OCI-LY3 (cell line): Measurements from ENCODE around the gene TSPAN9.

ENCODE experiments used
- H2AFZ ChIP-seq: fragments of 200-600, 300-600 bp; shearing (Covaris generic); 2 replicates; pipeline ENCODE4 v1.6.0; 2014; ENCODE audit warnings: antibody characterized with exemption, low read depth, low read length
- H3K27ac ChIP-seq: fragments of 200-600, 300-600 bp; sonication (generic); 2 replicates; pipeline ENCODE4 v1.5.1; 2014; ENCODE audit warnings: mild to moderate bottlenecking, low read length, moderate library complexity, mixed read lengths
- H3K27me3 ChIP-seq: fragments of 200-600, 300-600 bp; sonication (generic); 2 replicates; pipeline ENCODE4 v1.6.1; 2014; ENCODE audit warnings: low read depth, low read length, mixed read lengths
- H3K36me3 ChIP-seq: fragments of 200-600, 300-600 bp; sonication (generic); replicated peaks from 2 replicates; pipeline ENCODE3; 2014; ENCODE audit warnings: low read depth, low read length, mixed read lengths
- H3K4me1 ChIP-seq: fragments of 300-600, 200-600 bp; sonication (generic); 2 replicates; pipeline ENCODE4 v1.6.1; 2014; ENCODE audit warnings: low read length, mixed read lengths
- H3K4me2 ChIP-seq: fragments of 200-600, 300-600 bp; sonication (generic); 2 replicates; pipeline ENCODE4 v1.6.1; 2014; ENCODE audit warnings: low read length, mixed read lengths
- H3K4me3 ChIP-seq: fragments of 300-600, 200-600 bp; sonication (generic); 2 replicates; pipeline ENCODE4 v1.5.1; 2014; ENCODE audit warnings: antibody characterized with exemption, mild to moderate bottlenecking, low read length, moderate library complexity
- H3K79me2 ChIP-seq: fragments of 300-600, 200-600 bp; shearing (Covaris generic); 2 replicates; pipeline ENCODE4 v1.6.1; 2014; ENCODE audit warnings: mild to moderate bottlenecking, low read length, mixed read lengths
- H3K9ac ChIP-seq: fragments of 300-600, 200-600 bp; shearing (Covaris generic); 2 replicates; pipeline ENCODE4 v1.6.0; 2014; ENCODE audit warnings: mild to moderate bottlenecking, low read length, moderate library complexity
- H3K9me3 ChIP-seq: fragments of 200-600, 300-600 bp; shearing (Covaris generic); 2 replicates; pipeline ENCODE4 v1.6.1; 2014; ENCODE audit warnings: low read length, mixed read lengths; ENCODE audit not compliant: insufficient read depth
- H4K20me1 ChIP-seq: fragments of 200-600, 300-600 bp; sonication (generic); 2 replicates; pipeline ENCODE4 v1.6.1; 2016; ENCODE audit warnings: low read length, mixed read lengths; ENCODE audit not compliant: insufficient read depth
- EZH2phosphoT487 ChIP-seq: fragments of 200-600 bp; shearing (Covaris generic); IDR thresholded peaks from 2 replicates; pipeline ENCODE4 v1.6.1; 2018; ENCODE audit warnings: antibody characterized with exemption, mixed run types, low read depth
- TF ChIP-seq, protein P1 (sequence below): fragments of 200-600, 300-600 bp; sonication (generic); IDR thresholded peaks from 2 replicates; pipeline ENCODE4 v1.5.1; 2014; ENCODE audit warnings: antibody characterized with exemption, low read length, low read depth

The TSPAN9 gene

DNA sequence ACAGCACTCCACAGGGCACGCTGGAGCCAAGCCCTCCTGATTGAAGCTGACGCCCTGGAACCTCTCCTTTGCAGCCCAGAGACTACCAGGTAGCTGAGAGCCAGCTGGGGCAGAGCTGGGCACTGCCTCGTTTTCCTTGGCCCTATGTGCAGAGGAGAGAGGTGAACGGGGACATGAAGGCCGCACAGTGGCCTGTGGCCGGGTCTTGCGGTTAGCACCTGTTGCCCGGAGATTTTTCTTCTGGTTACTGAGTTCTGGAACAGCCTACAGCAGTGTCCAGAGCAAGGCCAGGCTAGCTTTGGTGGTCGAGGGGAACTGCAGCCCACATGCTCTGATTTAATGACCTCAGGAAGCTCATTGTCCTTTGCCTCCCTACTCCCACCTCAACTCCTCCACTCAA, 212.5 kb downstream of the TSPAN9 start:
- Histone ChIP-seq H3K27ac (no peak overlapping the region), H3K27me3 (peaks cover 56% of the 10 kb centered on the region), H3K4me1 (no peaks in the 10 kb centered on the region), H3K9ac (no peak overlapping the region), H3K4me2 (no peak overlapping the region), H3K36me3 (no peaks in the 10 kb centered on the region), H3K4me3 (no peak overlapping the region), H2AFZ (no peak overlapping the region), H3K9me3 (no peaks in the 10 kb centered on the region), H4K20me1 (no peaks in the 10 kb centered on the region), H3K79me2 (no peaks in the 10 kb centered on the region)
- TF ChIP-seq, protein P1, sequence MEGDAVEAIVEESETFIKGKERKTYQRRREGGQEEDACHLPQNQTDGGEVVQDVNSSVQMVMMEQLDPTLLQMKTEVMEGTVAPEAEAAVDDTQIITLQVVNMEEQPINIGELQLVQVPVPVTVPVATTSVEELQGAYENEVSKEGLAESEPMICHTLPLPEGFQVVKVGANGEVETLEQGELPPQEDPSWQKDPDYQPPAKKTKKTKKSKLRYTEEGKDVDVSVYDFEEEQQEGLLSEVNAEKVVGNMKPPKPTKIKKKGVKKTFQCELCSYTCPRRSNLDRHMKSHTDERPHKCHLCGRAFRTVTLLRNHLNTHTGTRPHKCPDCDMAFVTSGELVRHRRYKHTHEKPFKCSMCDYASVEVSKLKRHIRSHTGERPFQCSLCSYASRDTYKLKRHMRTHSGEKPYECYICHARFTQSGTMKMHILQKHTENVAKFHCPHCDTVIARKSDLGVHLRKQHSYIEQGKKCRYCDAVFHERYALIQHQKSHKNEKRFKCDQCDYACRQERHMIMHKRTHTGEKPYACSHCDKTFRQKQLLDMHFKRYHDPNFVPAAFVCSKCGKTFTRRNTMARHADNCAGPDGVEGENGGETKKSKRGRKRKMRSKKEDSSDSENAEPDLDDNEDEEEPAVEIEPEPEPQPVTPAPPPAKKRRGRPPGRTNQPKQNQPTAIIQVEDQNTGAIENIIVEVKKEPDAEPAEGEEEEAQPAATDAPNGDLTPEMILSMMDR, result no peak

DNA sequence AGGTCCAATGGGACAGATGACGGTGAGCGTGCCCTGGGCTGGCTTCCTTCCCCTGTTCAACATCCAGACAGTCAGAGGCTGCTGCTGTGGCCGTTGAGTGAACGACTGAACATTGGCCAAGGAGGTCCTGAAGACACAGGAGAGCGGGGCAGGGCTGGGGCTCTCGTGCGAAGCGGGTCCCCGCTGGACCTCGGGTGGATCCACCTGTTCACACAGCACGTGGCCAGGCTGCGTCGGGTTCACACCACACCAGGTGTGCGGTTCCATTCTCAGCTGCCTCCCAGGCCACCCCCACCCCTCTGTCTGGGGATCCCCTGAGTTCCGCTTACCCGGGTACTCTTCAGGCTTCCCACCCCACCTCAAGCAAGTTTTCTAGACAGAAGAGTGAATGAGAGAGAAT, 214.8 kb downstream of the TSPAN9 start:
- H3K4me2 ChIP-seq, result no peak overlapping the region
- H3K9me3 ChIP-seq, result no peaks in the 10 kb centered on the region
- TF ChIP-seq, protein P1, result no peak
- TF ChIP-seq EZH2phosphoT487, result no peak
- H3K27ac ChIP-seq, result no peak overlapping the region
- peaks cover 55% of the 10 kb centered on the region for H3K27me3 ChIP-seq
- no peaks in the 10 kb centered on the region for H3K36me3 ChIP-seq
- H3K9ac ChIP-seq, result no peak overlapping the region
- no peaks in the 10 kb centered on the region for H3K79me2 ChIP-seq
- no peaks in the 10 kb centered on the region for H4K20me1 ChIP-seq
- no peak overlapping the region for H2AFZ ChIP-seq
- no peaks in the 10 kb centered on the region for H3K4me1 ChIP-seq
- no peak overlapping the region for H3K4me3 ChIP-seq

DNA sequence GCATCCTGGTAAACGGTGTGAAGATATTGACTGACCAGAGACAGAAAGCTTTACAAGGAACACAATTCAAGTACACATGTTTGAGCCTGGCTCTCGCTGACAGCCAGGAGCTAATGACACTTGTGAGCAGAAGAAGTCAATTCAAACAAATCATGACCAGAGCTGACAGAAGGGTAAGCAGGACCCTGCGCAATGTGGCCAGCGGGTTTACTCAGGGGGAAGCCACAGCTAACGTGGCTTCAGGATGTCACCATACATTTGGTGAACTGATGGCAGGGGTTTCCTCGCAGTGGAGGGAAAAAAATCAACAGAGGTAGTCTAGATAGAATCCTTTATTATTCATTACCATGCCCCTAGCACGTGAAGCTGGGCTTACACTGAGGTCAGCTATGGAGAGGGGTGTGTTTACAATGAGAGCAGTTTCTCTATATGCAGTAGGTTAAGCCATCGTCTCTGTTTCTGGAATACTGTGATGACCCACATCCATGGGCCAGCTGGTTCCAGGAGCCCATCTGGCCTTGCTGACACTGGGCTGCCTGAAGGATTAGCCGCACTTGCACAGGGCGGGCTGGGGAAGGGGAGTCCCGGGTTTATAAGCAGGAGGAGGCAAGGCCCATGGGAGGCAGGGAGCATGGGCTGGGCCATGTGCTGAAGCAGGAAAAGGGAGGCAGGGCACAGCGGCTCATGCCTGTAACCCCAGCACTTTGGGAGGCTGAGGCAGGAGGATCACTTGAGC, 215.7 kb downstream of the TSPAN9 start:
- no peak overlapping the region for H3K4me2 ChIP-seq
- H3K27me3 ChIP-seq, result peaks cover 55% of the 10 kb centered on the region
- H3K4me3 ChIP-seq, result no peak overlapping the region
- no peak overlapping the region for H2AFZ ChIP-seq
- H3K27ac ChIP-seq, result no peak overlapping the region
- H4K20me1 ChIP-seq, result no peaks in the 10 kb centered on the region
- H3K36me3 ChIP-seq, result no peaks in the 10 kb centered on the region
- H3K4me1 ChIP-seq, result no peaks in the 10 kb centered on the region
- H3K79me2 ChIP-seq, result no peaks in the 10 kb centered on the region
- H3K9ac ChIP-seq, result no peak overlapping the region
- TF ChIP-seq, protein P1, result no peak
- TF ChIP-seq EZH2phosphoT487, result no peak
- H3K9me3 ChIP-seq, result no peaks in the 10 kb centered on the region

DNA sequence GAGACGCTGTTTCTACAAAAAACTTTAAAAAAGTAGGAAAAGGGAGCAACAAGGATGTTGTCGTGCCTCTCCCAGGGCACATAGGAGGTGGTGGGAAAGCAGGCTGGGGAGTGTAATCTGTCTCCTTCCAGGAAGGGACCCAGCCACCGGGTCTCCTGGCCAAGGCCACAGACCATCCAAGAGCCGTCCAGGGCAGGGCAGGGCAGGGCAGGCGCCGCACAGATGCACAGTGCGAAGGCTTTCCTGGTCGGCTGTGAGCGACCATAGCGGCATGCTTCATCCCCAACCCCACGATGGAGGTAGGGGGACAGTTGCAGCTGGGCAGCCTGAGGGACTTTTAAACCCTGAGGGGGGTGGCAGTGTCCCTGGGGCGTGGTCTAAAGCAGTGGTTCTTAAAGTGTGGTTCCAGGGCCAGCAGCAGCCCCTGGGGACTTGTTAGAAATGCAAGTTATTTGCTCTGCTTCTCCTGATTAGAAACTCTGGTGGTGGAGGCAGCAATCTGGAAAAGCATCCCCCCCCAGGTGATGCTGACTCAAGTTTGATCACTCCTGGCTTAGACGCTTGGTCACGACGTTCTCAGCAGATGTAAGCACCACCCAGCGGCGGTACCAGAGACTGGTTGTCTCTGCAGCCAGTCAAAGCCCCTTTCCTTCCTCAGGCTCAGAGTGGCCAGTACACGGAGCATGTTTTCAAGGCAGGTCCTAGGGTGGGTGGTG, 216.4 kb downstream of the TSPAN9 start:
- Histone ChIP-seq H3K4me1 (no peaks in the 10 kb centered on the region), H3K79me2 (no peaks in the 10 kb centered on the region), H2AFZ (no peak overlapping the region), H3K27ac (no peak overlapping the region), H4K20me1 (no peaks in the 10 kb centered on the region), H3K9me3 (no peaks in the 10 kb centered on the region), H3K4me2 (no peak overlapping the region), H3K36me3 (no peaks in the 10 kb centered on the region), H3K9ac (no peak overlapping the region), H3K27me3 (peaks cover 59% of the 10 kb centered on the region), H3K4me3 (no peak overlapping the region)
- TF ChIP-seq EZH2phosphoT487, result no peak
- TF ChIP-seq, protein P1, result no peak
